ENCODE data around the gene DCAKD. TPM values are rescaled to one million over a fixed set of nuclear protein-coding genes. Genes with fewer than 3 reads are reported as not detected.

DCAKD gene
- total and polyA plus RNA-seq, 12 donors = 21.1 to 46.2 (median 31.9) TPM

DNA sequence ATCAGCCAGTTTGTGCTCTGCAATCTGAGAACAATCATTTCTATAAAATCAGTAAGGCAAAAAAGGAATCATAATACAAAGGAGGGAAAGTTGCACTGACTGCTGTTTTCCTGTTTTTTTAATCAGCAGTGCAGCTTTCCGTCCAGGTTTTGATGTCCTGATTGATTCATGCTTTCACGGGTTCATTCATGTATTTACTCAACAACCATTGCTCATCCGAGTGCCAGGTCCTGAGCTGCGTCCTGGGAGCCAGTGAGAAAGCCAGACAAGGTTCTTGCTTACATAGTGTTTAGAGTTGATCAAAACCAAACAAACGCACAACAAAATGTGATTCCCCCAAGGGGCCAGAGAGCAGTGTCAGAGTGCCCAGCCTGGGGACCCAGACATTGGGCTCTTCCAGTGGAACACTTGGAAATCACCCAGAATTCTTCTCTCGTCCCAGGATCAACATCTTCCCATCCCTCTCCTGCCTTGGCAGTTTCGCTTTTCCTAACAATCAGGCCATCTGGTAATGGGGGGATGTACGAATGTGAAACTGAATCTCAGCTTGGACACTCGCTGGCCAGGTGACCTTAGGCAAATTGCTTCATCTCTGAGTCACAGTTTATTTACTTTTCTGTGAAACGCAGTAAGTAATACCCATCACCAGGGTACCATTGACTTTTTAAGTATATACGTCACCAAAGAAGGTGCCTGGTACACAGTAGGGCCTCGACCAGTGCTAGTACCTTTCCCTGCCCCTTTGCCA lies 70.0 kb downstream of the DCAKD start:
- Histone ChIP-seq H3K4me3 (no peak overlapping the region), H3K27me3 (peaks cover 0 to 37% (median 14%) of the 10 kb centered on the region in 7 donors), H3K36me3 (no peaks in the 10 kb centered on the region), H3K9me3 (no peaks in the 10 kb centered on the region), H3K27ac (peak overlapping the region in 7 of 10 donors; percentile 33 to 89 (median 82)), H3K4me1 (peaks cover 6 to 63% (median 41%) of the 10 kb centered on the region in 9 donors)
- intact Hi-C loops (cut with DNase I) = no loop called here
- TF ChIP-seq, protein P1, sequence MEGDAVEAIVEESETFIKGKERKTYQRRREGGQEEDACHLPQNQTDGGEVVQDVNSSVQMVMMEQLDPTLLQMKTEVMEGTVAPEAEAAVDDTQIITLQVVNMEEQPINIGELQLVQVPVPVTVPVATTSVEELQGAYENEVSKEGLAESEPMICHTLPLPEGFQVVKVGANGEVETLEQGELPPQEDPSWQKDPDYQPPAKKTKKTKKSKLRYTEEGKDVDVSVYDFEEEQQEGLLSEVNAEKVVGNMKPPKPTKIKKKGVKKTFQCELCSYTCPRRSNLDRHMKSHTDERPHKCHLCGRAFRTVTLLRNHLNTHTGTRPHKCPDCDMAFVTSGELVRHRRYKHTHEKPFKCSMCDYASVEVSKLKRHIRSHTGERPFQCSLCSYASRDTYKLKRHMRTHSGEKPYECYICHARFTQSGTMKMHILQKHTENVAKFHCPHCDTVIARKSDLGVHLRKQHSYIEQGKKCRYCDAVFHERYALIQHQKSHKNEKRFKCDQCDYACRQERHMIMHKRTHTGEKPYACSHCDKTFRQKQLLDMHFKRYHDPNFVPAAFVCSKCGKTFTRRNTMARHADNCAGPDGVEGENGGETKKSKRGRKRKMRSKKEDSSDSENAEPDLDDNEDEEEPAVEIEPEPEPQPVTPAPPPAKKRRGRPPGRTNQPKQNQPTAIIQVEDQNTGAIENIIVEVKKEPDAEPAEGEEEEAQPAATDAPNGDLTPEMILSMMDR (IDR thresholded peaks at IDR 0.05) = no peak
- ATAC-seq (no peak), DNase-seq (no peak)
- 48% methylated on average over 12 of the region's 12 CpGs for WGBS, 2 donors

DNA sequence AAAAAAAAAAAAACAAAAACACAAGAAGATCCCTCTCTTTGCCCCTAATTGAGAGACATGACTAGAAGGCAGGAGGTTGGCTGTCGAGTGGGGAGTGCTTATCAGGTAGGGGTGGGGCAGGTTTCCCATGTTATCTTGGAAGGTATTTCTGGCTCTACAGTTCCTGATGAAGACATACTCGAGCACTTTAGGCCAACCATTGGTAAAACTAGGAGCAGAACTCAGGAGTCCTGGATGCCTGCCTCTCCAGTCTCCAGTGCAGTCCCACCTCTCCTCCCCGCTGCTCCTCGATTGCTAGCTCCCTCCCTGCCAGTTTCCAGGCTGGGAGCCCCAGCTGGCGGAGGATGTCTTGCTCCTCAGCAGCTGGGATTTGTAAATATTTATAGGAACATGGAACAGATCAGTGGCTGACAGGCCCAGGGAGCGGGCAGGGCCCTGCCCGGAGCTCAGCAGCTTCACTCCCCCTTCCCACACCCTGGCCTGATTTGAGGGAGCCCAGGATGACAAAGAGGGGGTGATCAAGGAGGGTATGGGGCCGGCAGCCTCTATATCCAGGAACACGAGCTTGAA lies 71.9 kb downstream of the DCAKD start:
- H3K9me3 ChIP-seq = no peaks in the 10 kb centered on the region
- intact Hi-C loops (cut with DNase I) = loop anchor here in 3 of 10 donors (5.0 kb wide), 1 partner anchor 38 kb away; no protein-coding TSS in a partner anchor
- 19 to 34% methylated on average over 9 of the region's 9 CpGs for WGBS, 2 donors
- H3K27me3 ChIP-seq = peaks cover 0 to 35% (median 10%) of the 10 kb centered on the region in 7 donors
- no peak overlapping the region for H3K4me3 ChIP-seq
- H3K27ac ChIP-seq = peak overlapping the region in 9 of 10 donors; percentile 53 to 89 (median 81)
- peak; percentile 4 to 73 (median 58) for ATAC-seq
- no peaks in the 10 kb centered on the region for H3K36me3 ChIP-seq
- H3K4me1 ChIP-seq = peaks cover 6 to 68% (median 41%) of the 10 kb centered on the region in 9 donors
- peak; percentile 28 to 49 for DNase-seq
- TF ChIP-seq, protein P1 (IDR thresholded peaks at IDR 0.05) = no peak

DNA sequence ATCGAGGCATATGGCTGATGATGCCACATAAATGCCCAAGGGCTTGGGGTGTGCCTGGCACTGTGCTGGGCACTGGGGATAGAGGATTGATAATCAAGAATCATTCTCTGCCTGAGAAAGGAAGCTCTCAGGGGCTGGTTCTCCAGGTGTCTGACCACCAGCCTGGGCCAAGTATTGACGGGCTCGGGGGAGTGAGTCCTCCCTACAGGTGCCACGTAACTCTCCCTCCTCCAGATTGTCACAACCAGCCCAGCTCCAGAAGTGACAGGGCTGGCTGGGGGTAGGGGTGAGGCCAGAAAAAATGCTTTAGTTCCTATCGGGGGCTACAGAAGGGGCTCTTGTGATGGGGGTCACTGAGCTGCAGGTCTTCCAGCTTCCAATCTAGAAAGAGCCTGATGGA lies 72.6 kb downstream of the DCAKD start:
- DNase-seq (no peak), ATAC-seq (no peak)
- no peaks in the 10 kb centered on the region for H3K36me3 ChIP-seq
- peaks cover 0 to 39% (median 10%) of the 10 kb centered on the region in 7 donors for H3K27me3 ChIP-seq
- intact Hi-C loops (cut with DNase I) = loop anchor here in 3 of 10 donors (5.0 kb wide), 1 partner anchor 38 kb away; no protein-coding TSS in a partner anchor
- peak overlapping the region in 8 of 10 donors; percentile 29 to 89 (median 82) for H3K27ac ChIP-seq
- WGBS, 2 donors = 70 to 77% methylated on average over 5 of the region's 5 CpGs
- H3K4me1 ChIP-seq = peaks cover 6 to 68% (median 41%) of the 10 kb centered on the region in 9 donors
- H3K9me3 ChIP-seq = no peaks in the 10 kb centered on the region
- TF ChIP-seq, protein P1 (IDR thresholded peaks at IDR 0.05) = no peak
- H3K4me3 ChIP-seq = no peak overlapping the region

DNA sequence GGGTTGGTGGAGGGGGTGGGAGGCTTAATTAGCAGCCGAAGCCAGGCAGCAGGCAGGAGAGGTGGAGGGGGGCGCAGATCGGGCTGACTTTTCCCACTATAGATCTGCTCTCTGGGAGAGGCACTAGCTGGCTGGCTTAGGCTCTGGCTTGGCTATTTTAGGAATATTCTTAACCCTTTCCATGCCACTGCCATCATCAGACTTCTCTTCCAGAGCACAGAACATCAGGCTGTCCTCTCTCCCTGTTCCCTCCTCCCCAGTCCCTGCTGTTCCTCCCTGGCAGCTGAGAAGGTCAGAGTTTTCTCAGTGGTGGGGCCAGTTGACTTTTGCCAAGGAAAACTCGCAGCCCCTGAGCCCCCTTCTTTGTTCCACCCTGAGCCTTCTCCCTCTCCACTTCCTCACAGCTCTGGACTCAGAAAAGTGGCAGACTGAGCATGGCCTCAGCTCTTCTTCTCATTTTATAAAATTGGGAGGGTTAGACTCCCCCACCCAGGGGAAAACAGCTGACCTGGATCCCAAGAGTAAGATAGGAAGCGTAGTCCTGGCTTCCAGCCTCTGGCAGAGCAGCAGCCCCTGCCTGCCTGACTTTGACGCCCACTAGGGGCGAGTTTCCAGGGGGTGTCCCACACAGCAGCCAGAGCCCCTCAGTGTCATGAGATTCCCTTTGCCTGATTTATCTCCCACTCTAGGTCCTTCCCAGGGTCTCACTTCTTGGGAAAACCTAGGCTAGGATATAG lies 73.5 kb downstream of the DCAKD start:
- WGBS, 2 donors = 15 to 22% methylated on average over 7 of the region's 7 CpGs
- TF ChIP-seq, protein P1 (IDR thresholded peaks at IDR 0.05) = peak in 2 of 9 donors; percentile 11 to 19
- no peaks in the 10 kb centered on the region for H3K36me3 ChIP-seq
- H3K4me1 ChIP-seq = peaks cover 6 to 59% (median 41%) of the 10 kb centered on the region in 9 donors
- no peaks in the 10 kb centered on the region for H3K9me3 ChIP-seq
- H3K27ac ChIP-seq = peak overlapping the region in 9 of 10 donors; percentile 29 to 89 (median 81)
- ATAC-seq = peak; percentile 13 to 56 (median 40)
- H3K27me3 ChIP-seq = peaks cover 0 to 46% (median 10%) of the 10 kb centered on the region in 7 donors
- intact Hi-C loops (cut with DNase I) = loop anchor here in 3 of 10 donors (5.0 kb wide), 1 partner anchor 39 kb away; no protein-coding TSS in a partner anchor
- no peak overlapping the region for H3K4me3 ChIP-seq
- DNase-seq = no peak
